ENCODE measurements around the gene PHB1.
"Not testable (repeated sequence)": the region's sequence is repeated elsewhere in the genome, so short reads cannot be mapped to it uniquely, and the experiment has no call there.

Gene PHB1

GRCh38 chr17:49403514-49404289 lies 11.0 kb downstream of the PHB1 start:
- no peak for DNase-seq

GRCh38 chr17:49402706-49403105 lies 12.0 kb downstream of the PHB1 start:
- DNase-seq: no peak

- no peak for DNase-seq
These were observed 12.6 kb downstream of the PHB1 start for GRCh38 chr17:49401971-49402611.

GRCh38 chr17:49399995-49400394 lies 14.7 kb downstream of the PHB1 start:
- DNase-seq: no peak

DNA sequence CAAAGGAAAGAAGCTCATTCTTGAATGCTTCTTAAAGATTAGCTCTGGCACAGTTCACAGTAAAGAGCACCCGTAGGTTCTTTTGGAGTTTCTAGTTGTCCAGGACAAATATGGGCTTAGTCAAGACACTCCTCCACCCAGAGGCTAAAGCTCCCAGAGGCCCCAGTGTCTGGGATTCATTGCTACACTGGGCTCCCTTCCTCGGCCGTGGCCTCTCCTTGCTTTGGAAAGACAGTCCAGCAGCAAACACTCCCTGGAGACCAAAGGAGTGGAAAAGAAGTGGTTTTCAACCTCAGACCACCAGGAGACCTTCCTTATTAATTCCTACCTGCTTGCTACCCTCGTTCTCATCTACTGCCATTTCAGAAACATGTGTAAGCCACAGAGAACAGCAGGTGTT lies 17.1 kb downstream of the PHB1 start:
- no peak for DNase-seq

- no peak for DNase-seq
These were observed 21.0 kb downstream of the PHB1 start for GRCh38 chr17:49393491-49394255.

GRCh38 chr17:49390548-49391324 lies 23.9 kb downstream of the PHB1 start:
- peak; percentile 31 for DNase-seq

- not testable (repeated sequence) for DNase-seq
These were observed 25.0 kb downstream of the PHB1 start for GRCh38 chr17:49389514-49390347.

GRCh38 chr17:49388692-49389513 lies 25.8 kb downstream of the PHB1 start:
- no peak for DNase-seq

DNA sequence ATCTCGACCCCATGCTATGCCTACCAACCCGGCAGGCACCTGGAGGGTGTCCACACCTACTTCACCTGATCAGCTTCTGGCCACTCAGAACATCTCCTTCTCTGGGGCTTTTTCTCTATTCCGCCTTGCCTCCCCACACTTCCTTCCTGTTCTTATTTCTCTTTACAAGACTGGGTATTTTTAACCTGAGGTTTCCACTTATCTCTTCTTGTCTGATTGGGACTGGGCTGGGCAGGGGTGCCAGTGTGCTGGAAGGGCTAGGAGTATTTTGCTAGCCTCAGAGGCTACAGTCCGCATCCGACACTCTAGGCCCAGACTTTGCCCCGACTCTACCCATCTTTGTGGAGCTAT lies 26.4 kb downstream of the PHB1 start:
- DNase-seq: peak; percentile 54

GRCh38 chr17:49387498-49388289 lies 27.0 kb downstream of the PHB1 start:
- DNase-seq: peak; percentile 19

DNA sequence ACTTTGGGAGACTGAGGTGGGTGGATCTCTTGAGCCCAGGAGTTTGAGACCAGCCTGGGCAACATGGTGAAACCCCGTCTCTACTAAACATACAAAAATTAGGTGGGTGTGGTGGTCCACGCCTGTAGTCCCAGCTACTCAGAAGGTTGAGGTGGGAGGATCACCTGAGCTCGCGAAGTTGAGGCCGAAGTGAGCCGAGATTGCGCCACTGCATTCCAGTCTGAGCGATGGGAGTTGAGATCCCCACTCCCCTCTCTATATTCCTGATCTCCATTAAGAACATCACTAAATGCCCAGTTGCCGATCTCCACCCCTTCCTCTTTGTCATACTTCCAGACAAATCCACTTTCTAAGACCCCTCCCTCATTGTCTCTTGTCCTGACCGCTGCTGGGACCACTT lies 28.3 kb downstream of the PHB1 start:
- DNase-seq: no peak

- no peak for DNase-seq
These were observed 29.7 kb downstream of the PHB1 start for GRCh38 chr17:49384951-49385350.

- no peak for DNase-seq
These were observed 31.6 kb downstream of the PHB1 start for GRCh38 chr17:49383060-49383459.

DNA sequence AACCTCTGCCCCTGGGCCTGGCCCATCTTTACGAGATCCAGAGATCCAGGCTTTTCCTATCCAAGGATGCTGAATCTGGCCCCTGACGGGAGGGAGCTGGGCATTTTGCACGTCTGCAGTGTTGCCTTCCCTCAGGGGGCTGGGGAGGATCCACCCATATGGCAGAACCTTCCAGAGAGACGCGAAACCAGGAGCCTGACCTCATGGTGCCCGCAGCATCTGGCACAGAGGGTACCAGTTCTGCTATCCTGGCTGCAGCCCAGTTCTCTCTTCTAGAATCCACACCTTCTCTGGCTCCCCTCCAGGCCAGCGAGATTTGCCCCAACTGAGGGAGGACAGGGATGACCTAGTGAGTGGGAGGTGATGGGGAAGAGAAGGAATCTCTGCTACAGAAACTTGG lies 32.1 kb downstream of the PHB1 start:
- no peak for DNase-seq

DNA sequence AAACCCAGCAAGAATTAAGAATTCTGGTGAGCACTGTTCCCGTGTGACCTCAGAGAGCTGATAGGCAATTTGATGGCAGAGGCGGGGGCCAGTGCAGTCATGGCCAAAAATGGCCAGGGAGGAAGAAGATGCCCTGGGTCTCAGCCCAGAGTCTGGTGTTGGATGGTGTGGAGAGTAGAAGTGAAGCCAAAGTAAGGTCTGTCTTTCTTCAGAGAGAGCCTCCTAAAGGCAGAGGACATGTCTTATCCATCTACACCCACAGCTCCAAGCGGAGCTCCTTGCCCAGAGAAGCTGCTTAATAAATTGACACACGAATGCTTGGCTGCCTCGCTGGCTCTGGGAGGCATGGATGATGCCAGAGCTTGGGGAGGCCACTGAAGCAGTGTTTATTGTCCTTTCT lies 32.9 kb downstream of the PHB1 start:
- DNase-seq: no peak

- no peak for DNase-seq
These were observed 33.6 kb downstream of the PHB1 start for GRCh38 chr17:49381033-49381432.

DNA sequence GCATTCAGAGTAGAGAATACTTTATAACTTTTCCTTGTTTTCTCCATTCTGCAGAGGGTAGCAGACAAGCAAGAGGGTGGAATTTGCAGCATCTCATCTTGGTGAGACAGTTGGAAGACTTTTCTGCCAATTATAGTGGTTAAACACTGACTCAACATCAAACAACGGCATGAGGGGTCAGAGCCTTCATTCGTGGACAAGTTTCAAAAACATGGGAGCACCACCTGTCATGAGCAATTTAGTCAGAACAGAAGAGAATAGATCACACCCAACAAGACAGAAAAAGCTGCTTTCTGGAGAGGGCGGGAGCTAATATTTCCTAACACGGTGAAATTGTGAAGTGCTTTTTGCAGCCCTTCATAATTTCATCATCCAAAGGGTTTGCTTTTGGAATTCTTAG lies 34.8 kb downstream of the PHB1 start:
- DNase-seq: no peak

DNA sequence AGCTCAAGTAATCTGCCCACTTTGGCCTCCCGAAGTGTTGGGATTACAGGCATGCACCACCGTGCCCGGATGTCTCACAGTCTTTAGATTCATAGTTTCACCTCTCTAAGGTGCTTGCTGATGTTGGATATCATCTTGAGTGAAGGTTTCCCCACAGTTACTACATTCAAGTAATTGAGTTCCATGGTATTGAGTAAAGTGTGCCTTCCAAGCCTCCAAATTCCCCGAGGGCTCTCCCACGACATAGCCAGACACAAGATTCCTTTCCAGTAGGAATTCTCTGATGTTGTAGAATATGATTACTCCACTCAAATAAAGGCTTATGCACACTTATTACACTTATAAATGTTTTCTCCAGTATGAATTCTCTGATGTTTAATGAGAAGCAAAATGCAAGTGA lies 36.4 kb downstream of the PHB1 start:
- no peak for DNase-seq

- no peak for DNase-seq
These were observed 39.1 kb downstream of the PHB1 start for GRCh38 chr17:49375544-49375943.

- no peak for DNase-seq
These were observed 41.6 kb downstream of the PHB1 start for GRCh38 chr17:49373115-49373514.
